ENCODE data around the gene SLC41A3. TPM values are rescaled to one million over a fixed set of nuclear protein-coding genes. Genes with fewer than 3 reads are reported as not detected.
"Not testable (repeated sequence)": the region's sequence is repeated elsewhere in the genome, so short reads cannot be mapped to it uniquely, and the experiment has no call there.

The SLC41A3 gene
- total and polyA plus RNA-seq, 7 donors = 5.1 to 59.5 (median 28.9) TPM

- H3K4me3 ChIP-seq = peak overlapping the region; percentile 51 to 73 (median 65)
- intact Hi-C loops (cut with DNase I) = loop anchor here (1.0 to 10.0 kb wide), 3 partner anchors 18 to 224 kb away; no protein-coding TSS in a partner anchor
- TF ChIP-seq CTCF (IDR thresholded peaks at IDR 0.05) (no peak), POLR2AphosphoS5 (IDR thresholded peaks at IDR 0.05) (peak; percentile 49 to 82 (median 70))
- WGBS, 2 donors = 1 to 18% methylated on average over 52 of the region's 52 CpGs
- H3K9me3 ChIP-seq = no peaks in the 10 kb centered on the region
- peak; percentile 97 for DNase-seq
- H3K27ac ChIP-seq = peak overlapping the region; percentile 78 to 91 (median 83)
- H3K4me1 ChIP-seq = peaks cover 0 to 16% (median 4%) of the 10 kb centered on the region in 4 donors
- H3K36me3 ChIP-seq = no peaks in the 10 kb centered on the region
- no peaks in the 10 kb centered on the region for H3K27me3 ChIP-seq
These were observed 93.5 kb downstream of the SLC41A3 start for GRCh38 chr3:125990253-125990970.

- H3K9me3 ChIP-seq; H3K27ac ChIP-seq; H3K4me1 ChIP-seq; H3K4me3 ChIP-seq; intact Hi-C loops (cut with DNase I); DNase-seq; H3K27me3 ChIP-seq; H3K36me3 ChIP-seq: not testable (repeated sequence)
- WGBS, 2 donors = 85 to 89% methylated on average over 2 of the region's 2 CpGs
These were observed 99.0 kb downstream of the SLC41A3 start for GRCh38 chr3:125984951-125985350.

GRCh38 chr3:125977104-125977503 lies 106.8 kb downstream of the SLC41A3 start:
- H3K27ac ChIP-seq; DNase-seq; H3K36me3 ChIP-seq; H3K9me3 ChIP-seq; H3K27me3 ChIP-seq; intact Hi-C loops (cut with DNase I); H3K4me1 ChIP-seq; H3K4me3 ChIP-seq: not testable (repeated sequence)
- 52 to 79% methylated on average over 4 of the region's 7 CpGs for WGBS, 2 donors

- intact Hi-C loops (cut with DNase I); H3K4me1 ChIP-seq; DNase-seq; H3K4me3 ChIP-seq; H3K27ac ChIP-seq; H3K27me3 ChIP-seq; H3K9me3 ChIP-seq; H3K36me3 ChIP-seq: not testable (repeated sequence)
- 89 to 93% methylated on average over 3 of the region's 3 CpGs for WGBS, 2 donors
These were observed 107.9 kb downstream of the SLC41A3 start for GRCh38 chr3:125976003-125976390.

- intact Hi-C loops (cut with DNase I); H3K4me1 ChIP-seq; H3K27me3 ChIP-seq; H3K36me3 ChIP-seq; H3K9me3 ChIP-seq; H3K27ac ChIP-seq; DNase-seq; H3K4me3 ChIP-seq: not testable (repeated sequence)
- WGBS, 2 donors = 87 to 88% methylated on average over 9 of the region's 9 CpGs
These were observed 108.5 kb downstream of the SLC41A3 start for GRCh38 chr3:125975245-125976002.

- 3 to 6% methylated on average over 29 of the region's 31 CpGs for WGBS, 2 donors
- Histone ChIP-seq H3K27ac (peak overlapping the region in 1 of 4 donors; percentile 28), H3K4me3 (peak overlapping the region; percentile 11 to 44 (median 32))
- intact Hi-C loops (cut with DNase I) = loop anchor here (1.0 to 5.0 kb wide), 2 partner anchors 18 to 110 kb away; partner anchors contain the start of gene SLC41A3
- not testable (repeated sequence) for H3K4me1 ChIP-seq, H3K27me3 ChIP-seq, H3K36me3 ChIP-seq, H3K9me3 ChIP-seq, DNase-seq
- peak; percentile 53 to 75 (median 62) for TF ChIP-seq CTCF (IDR thresholded peaks at IDR 0.05)
These were observed 111.7 kb downstream of the SLC41A3 start for GRCh38 chr3:125971997-125972944.

- intact Hi-C loops (cut with DNase I); H3K27ac ChIP-seq; DNase-seq; H3K9me3 ChIP-seq; H3K36me3 ChIP-seq; H3K4me1 ChIP-seq; H3K4me3 ChIP-seq; H3K27me3 ChIP-seq: not testable (repeated sequence)
- WGBS, 2 donors = 0 to 10% methylated on average over 3 to 6 of the region's 50 CpGs
These were observed 115.0 kb downstream of the SLC41A3 start, which contains the start of gene ROPN1B for GRCh38 chr3:125968701-125969592. Gene ROPN1B (plus strand): TSS chr3:125969178. CDS start chr3:125972055, 2,877 bp downstream.

- H3K27me3 ChIP-seq = not testable (repeated sequence)
- WGBS, 2 donors = 86 to 91% methylated on average over 2 of the region's 2 CpGs
These were observed 115.8 kb downstream of the SLC41A3 start for GRCh38 chr3:125968121-125968520.

More at GRCh38 chr3:125968121-125968520, 115.8 kb downstream of the SLC41A3 start:
- H3K9me3 ChIP-seq; H3K27ac ChIP-seq; H3K4me1 ChIP-seq; intact Hi-C loops (cut with DNase I); H3K36me3 ChIP-seq; DNase-seq; H3K4me3 ChIP-seq: not testable (repeated sequence)
